GM19463 (cell line): ENCODE data around the gene AMER1.

Experiments
- ATAC-seq: cut with Tn5 transposase; IDR thresholded peaks from one replicate; pipeline ENCODE4 v1.9.1; 2021; ENCODE audit warnings: mild to moderate bottlenecking, moderate library complexity; ENCODE audit not compliant: unreplicated experiment

Gene AMER1

GRCh38 chrX:64186974-64187761, 18.3 kb downstream of the AMER1 start:
- ATAC-seq = no peak

- ATAC-seq = no peak
These were observed 21.1 kb downstream of the AMER1 start for GRCh38 chrX:64184396-64184795.

- no peak for ATAC-seq
These were observed 23.3 kb downstream of the AMER1 start for GRCh38 chrX:64182208-64182607.

GRCh38 chrX:64176876-64177275, 28.6 kb downstream of the AMER1 start:
- no peak for ATAC-seq

GRCh38 chrX:64169988-64170387, 35.5 kb downstream of the AMER1 start:
- ATAC-seq = peak; percentile 81

- no peak for ATAC-seq
These were observed 52.7 kb downstream of the AMER1 start for GRCh38 chrX:64152857-64153256.

GRCh38 chrX:64151911-64152310, 53.6 kb downstream of the AMER1 start:
- ATAC-seq = no peak

- peak; percentile 63 for ATAC-seq
These were observed 54.7 kb downstream of the AMER1 start for GRCh38 chrX:64150775-64151174.
